B cell (primary cell): Measurements from ENCODE around the gene DUS2. TPM values are rescaled to one million over a fixed set of nuclear protein-coding genes. Genes with fewer than 3 reads are reported as not detected.

Experiments used
- ATAC-seq: fragments of 200-7000 bp; cut with Tn5 transposase; one replicate; pipeline ENCODE4 v1.10.0; 2021; ENCODE audit warnings: low read depth, mild to moderate bottlenecking, moderate number of reproducible peaks, moderate library complexity
- CTCF ChIA-PET: fragments of 350-600 bp; sonication (Branson Sonifier 250); formaldehyde crosslinking; loops from one replicate; lab custom pipeline; 2021; ENCODE audit warnings: antibody characterized with exemption, inconsistent platforms; lab: Charles Lee
- POLR2A ChIA-PET: fragments of 350-600 bp; sonication (Branson Sonifier 250); formaldehyde crosslinking; loops from one replicate; lab custom pipeline; 2021; ENCODE audit warnings: antibody characterized with exemption; lab: Charles Lee
- DNase-seq: peaks from one replicate; pipeline ENCODE4 v3.0.0; 2013
- H2AFZ ChIP-seq: 2 replicates; pipeline ENCODE4 v1.6.1; 2012; ENCODE audit warnings: mild to moderate bottlenecking, low read depth, low read length; ENCODE audit not compliant: insufficient read depth, poor library complexity, severe bottlenecking
- H3K27ac ChIP-seq, 2 donors: 1 replicate in 1 of 2; 2 replicates in 1 of 2; pipeline ENCODE4 v1.5.1; 2012 to 2013; ENCODE audit warnings: low read length in 2 of 2, mild to moderate bottlenecking in 2 of 2, moderate library complexity in 1 of 2
- H3K27me3 ChIP-seq, 4 experiments: fragments of 200-600 bp in 1 of 4; sonication (generic) in 1 of 4; replicated peaks in 1 of 4; 1 replicate in 2 of 4; 2 replicates in 2 of 4; pipeline versions ENCODE4 v1.6.1 to v1.7.0; 2013 to 2016; ENCODE audit warnings: low read length in 3 of 4, mild to moderate bottlenecking in 2 of 4, mixed read lengths in 1 of 4, moderate library complexity in 1 of 4; ENCODE audit not compliant: insufficient read depth in 4 of 4, control insufficient read depth in 3 of 4; ENCODE audit errors: control extremely low read depth in 1 of 4
- H3K36me3 ChIP-seq, 2 experiments: replicated peaks in 1 of 2; 1 replicate in 1 of 2; 2 replicates in 1 of 2; pipeline versions ENCODE4 v1.6.1 to v1.7.1; 2013; ENCODE audit warnings: low read length in 1 of 2; ENCODE audit not compliant: insufficient read depth in 2 of 2, control insufficient read depth in 1 of 2; ENCODE audit errors: control extremely low read depth in 1 of 2, extremely low read depth in 1 of 2
- H3K4me1 ChIP-seq, 2 donors: fragments of 200-600 bp in 1 of 2; sonication (generic) in 1 of 2; 1 replicate in 1 of 2; 2 replicates in 1 of 2; pipeline versions ENCODE4 v1.5.1 to v1.6.1; 2013 to 2017; ENCODE audit warnings: low read length in 2 of 2; ENCODE audit not compliant: control insufficient read depth in 2 of 2, insufficient read depth in 2 of 2
- H3K4me2 ChIP-seq: replicated peaks from 2 replicates; pipeline ENCODE3; 2012; ENCODE audit warnings: mild to moderate bottlenecking, low read depth, low read length; ENCODE audit not compliant: poor library complexity, severe bottlenecking
- H3K4me3 ChIP-seq, 5 experiments: fragments of 200-600 bp in 1 of 5; sonication (generic) in 1 of 5; 1 replicate in 3 of 5; 2 replicates in 2 of 5; pipeline versions ENCODE4 v1.5.1 to v1.7.0; 2011 to 2016; ENCODE audit warnings: low read length in 4 of 5, mild to moderate bottlenecking in 4 of 5, low read depth in 2 of 5, control low read depth in 1 of 5, moderate library complexity in 1 of 5; ENCODE audit not compliant: insufficient read depth in 1 of 5; ENCODE audit errors: control extremely low read depth in 1 of 5, extremely low read depth in 1 of 5
- H3K79me2 ChIP-seq: fragments of 200-600 bp; sonication (generic); one replicate; pipeline ENCODE4 v1.6.0; 2016; ENCODE audit warnings: low read length; ENCODE audit not compliant: control insufficient read depth, insufficient read depth
- H3K9ac ChIP-seq: fragments of 200-600 bp; sonication (generic); 2 replicates; pipeline ENCODE4 v1.6.1; 2017; ENCODE audit warnings: mild to moderate bottlenecking, low read length, moderate library complexity
- H3K9me3 ChIP-seq, 3 donors: one replicate each; pipeline versions ENCODE4 v1.6.1 to v1.7.1; 2013; ENCODE audit warnings: low read length in 2 of 3; ENCODE audit not compliant: control insufficient read depth in 2 of 3, insufficient read depth in 1 of 3; ENCODE audit errors: control extremely low read depth in 1 of 3
- H4K20me1 ChIP-seq: 2 replicates; pipeline ENCODE4 v1.6.0; 2012; ENCODE audit warnings: mild to moderate bottlenecking, low read length; ENCODE audit not compliant: insufficient read depth, control insufficient read depth, poor library complexity, severe bottlenecking
- H3K27ac Mint-ChIP-seq: one replicate; pipeline ENCODE4 v1.8.0; 2021; ENCODE audit warnings: mixed read lengths
- H3K27me3 Mint-ChIP-seq: one replicate; pipeline ENCODE4 v1.8.0; 2021; ENCODE audit warnings: mixed read lengths
- H3K4me1 Mint-ChIP-seq: one replicate; pipeline ENCODE4 v1.8.0; 2021; ENCODE audit warnings: mixed read lengths
- H3K4me3 Mint-ChIP-seq: one replicate; pipeline ENCODE4 v1.8.0; 2021; ENCODE audit warnings: mixed read lengths
- H3K9me3 Mint-ChIP-seq: one replicate; pipeline ENCODE4 v1.8.0; 2022; ENCODE audit warnings: mixed read lengths; ENCODE audit not compliant: insufficient read depth
- EZH2 ChIP-seq: IDR thresholded peaks from 2 replicates; pipeline ENCODE4 v1.6.1; 2012; ENCODE audit warnings: borderline replicate concordance, low read depth, mild to moderate bottlenecking, moderate library complexity, low read length; ENCODE audit not compliant: insufficient read depth, poor library complexity, severe bottlenecking
- WGBS: methylation state at CpG from one replicate; pipeline ENCODE4 v1.1.5; 2013; ENCODE audit warnings: missing lambda C conversion rate; ENCODE audit not compliant: insufficient coverage; 5-methylcytosine and 5-hydroxymethylcytosine counted together
- intact Hi-C: fragments of 100-400 bp; cut with micrococcal nuclease; formaldehyde crosslinking; loops from one replicate; pipeline ENCODE4 v1.10.0; 2022
- polyA minus RNA-seq: library from RNA; depleted of rRNA, polyadenylated mRNA; stranded (reverse); fragments of >200 nt; gene quantifications from 2 replicates; pipeline ENCODE4 v1.2.3, GENCODE V29; 2012
- polyA plus RNA-seq: library from polyadenylated mRNA; depleted of rRNA; stranded (reverse); fragments of >200 nt; gene quantifications from 2 replicates; pipeline ENCODE4 v1.2.3, GENCODE V29; 2012
- total RNA-seq, 2 donors: library from RNA; stranded (reverse); fragments of 120-200 nt in 1 of 2; gene quantifications; 1 replicate in 1 of 2; 2 replicates in 1 of 2; pipeline versions ENCODE4 v1.2.3 to v1.2.4, GENCODE V29; 2013 to 2022
- TF ChIP-seq, protein P1 (sequence below): fragments of 200-600 bp; IDR thresholded peaks from one replicate; pipeline ENCODE4 v1.8.0; 2022; ENCODE audit warnings: antibody characterized with exemption, mild to moderate bottlenecking

DUS2 gene
- total RNA-seq: 61.1 and 69.1 TPM in 2 replicates
- total RNA-seq (2013): 72.9 TPM
- 93.0 and 98.9 TPM in 2 replicates for polyA plus RNA-seq
- polyA minus RNA-seq: 73.7 and 96.6 TPM in 2 replicates

- H3K4me2 ChIP-seq: peak within 1 kb of the TSS; percentile 79
- POLR2A ChIA-PET: interaction anchor here (0.5 to 3.1 kb wide), 11 partner anchors 15 to 97 kb away, joined by 3 to 37 read pairs (median 8); partner anchors contain the start of genes DPEP2 and NFATC3
- Mint-ChIP-seq H3K4me3 (peak within 1 kb of the TSS; percentile 96), H3K4me1 (peaks cover 27% of the 10 kb centered on the region), H3K27ac (peak within 1 kb of the TSS; percentile 99), H3K27me3 (no peaks in the 10 kb centered on the region), H3K9me3 (no peaks in the 10 kb centered on the region)
- peak within 1 kb of the TSS; percentile 71 for H3K9ac ChIP-seq
- TF ChIP-seq, protein P1, sequence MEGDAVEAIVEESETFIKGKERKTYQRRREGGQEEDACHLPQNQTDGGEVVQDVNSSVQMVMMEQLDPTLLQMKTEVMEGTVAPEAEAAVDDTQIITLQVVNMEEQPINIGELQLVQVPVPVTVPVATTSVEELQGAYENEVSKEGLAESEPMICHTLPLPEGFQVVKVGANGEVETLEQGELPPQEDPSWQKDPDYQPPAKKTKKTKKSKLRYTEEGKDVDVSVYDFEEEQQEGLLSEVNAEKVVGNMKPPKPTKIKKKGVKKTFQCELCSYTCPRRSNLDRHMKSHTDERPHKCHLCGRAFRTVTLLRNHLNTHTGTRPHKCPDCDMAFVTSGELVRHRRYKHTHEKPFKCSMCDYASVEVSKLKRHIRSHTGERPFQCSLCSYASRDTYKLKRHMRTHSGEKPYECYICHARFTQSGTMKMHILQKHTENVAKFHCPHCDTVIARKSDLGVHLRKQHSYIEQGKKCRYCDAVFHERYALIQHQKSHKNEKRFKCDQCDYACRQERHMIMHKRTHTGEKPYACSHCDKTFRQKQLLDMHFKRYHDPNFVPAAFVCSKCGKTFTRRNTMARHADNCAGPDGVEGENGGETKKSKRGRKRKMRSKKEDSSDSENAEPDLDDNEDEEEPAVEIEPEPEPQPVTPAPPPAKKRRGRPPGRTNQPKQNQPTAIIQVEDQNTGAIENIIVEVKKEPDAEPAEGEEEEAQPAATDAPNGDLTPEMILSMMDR: no peak
- TF ChIP-seq EZH2: no peak
- peak within 1 kb of the TSS; percentile 94 for H2AFZ ChIP-seq
- peaks cover 62% of the 10 kb centered on the region for H3K79me2 ChIP-seq
- H3K4me1 ChIP-seq: peaks cover 23 to 26% of the 10 kb centered on the region in 2 donors
- ATAC-seq (peak; percentile 94), DNase-seq (peak; percentile 96)
- H3K36me3 ChIP-seq: peaks cover 0 to 23% of the 10 kb centered on the region in 2 experiments
- peak within 1 kb of the TSS; percentile 74 to 98 (median 90) for H3K4me3 ChIP-seq
- CTCF ChIA-PET: interaction anchor here (0.5 to 3.1 kb wide), 15 partner anchors 7 to 206 kb away, joined by 3 to 24 read pairs (median 7); partner anchors contain the start of genes DPEP2, DPEP2NB and NFATC3
- peak within 1 kb of the TSS; percentile 72 to 79 for H3K27ac ChIP-seq
- under 1% methylated on average over 84 of the region's 84 CpGs for WGBS
- H3K27me3 ChIP-seq: no peaks in the 10 kb centered on the region
- H3K9me3 ChIP-seq: no peaks in the 10 kb centered on the region
- peaks cover 18% of the 10 kb centered on the region for H4K20me1 ChIP-seq
- intact Hi-C loops: loop anchor here (1.0 to 2.0 kb wide), 5 partner anchors 15 to 130 kb away; partner anchors contain the start of genes NFATC3 and PSKH1
Measured at GRCh38 chr16:68022728-68023537, at the start of gene DUS2, which contains the start of gene DDX28. Gene DUS2 (plus strand): TSS chr16:68023284. CDS start chr16:68038024, 14,740 bp downstream. Gene DDX28 (minus strand): TSS chr16:68023232. CDS start chr16:68023202, 30 bp downstream.
